ENCODE measurements around the gene PREX1.
A peak's percentile ranks its signal among the peaks of the same experiment; 100 is the strongest.

The PREX1 gene

DNA sequence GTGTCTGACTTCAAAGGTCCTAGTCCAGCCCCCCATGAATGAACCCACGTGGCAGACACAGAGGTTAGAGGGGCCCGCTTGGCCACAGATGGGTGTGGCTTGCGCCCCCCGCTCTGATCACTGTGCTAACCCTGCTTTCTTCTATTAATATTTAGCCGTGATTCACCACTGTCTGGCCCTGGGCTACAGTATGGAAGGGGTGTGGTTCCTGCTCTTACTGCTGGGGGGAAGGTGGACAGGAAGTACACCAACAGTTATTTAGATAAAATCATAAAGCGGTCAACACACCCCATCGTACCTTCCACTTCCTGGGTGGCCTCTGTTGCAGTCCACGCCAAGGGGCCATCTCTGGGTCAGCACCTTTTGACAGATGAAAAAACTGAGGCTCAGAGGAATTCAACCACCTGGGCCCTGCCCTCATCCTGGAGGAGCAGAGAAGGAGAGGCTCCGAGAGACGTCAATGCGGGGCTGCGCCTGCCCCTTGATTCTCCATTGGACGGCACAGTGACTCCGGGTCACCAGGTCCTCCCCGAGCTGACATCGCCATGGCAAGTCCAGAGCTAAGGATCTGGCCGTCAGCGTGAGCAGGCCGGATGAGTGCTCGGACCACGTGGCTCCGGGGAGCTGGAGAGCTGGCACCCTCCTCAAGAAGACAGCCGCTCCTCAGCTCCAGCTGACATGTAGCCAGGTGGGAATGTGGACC, 206.3 kb downstream of the PREX1 start:
- DNase-seq = peak; percentile 28
- H3K27ac ChIP-seq = no peak overlapping the region
- H3K36me3 ChIP-seq (replicated peaks) = peaks cover 4% of the 10 kb centered on the region
- in situ Hi-C loops (cut with HindIII; ENCODE audit: low pct_ligation_motif_present, low sequenced_read_pairs) = loop anchor here (25.0 kb wide), 1 partner anchor 934 kb away; no protein-coding TSS in a partner anchor
- H3K4me3 ChIP-seq (ENCODE audit: low read depth, low read length) = no peak overlapping the region
- TF ChIP-seq CTCF (IDR thresholded peaks at IDR 0.05; ENCODE audit: low read depth, low read length, missing control alignments) = no peak
- no peaks in the 10 kb centered on the region for H3K27me3 ChIP-seq (replicated peaks)

- DNase-seq = peak; percentile 72
- TF ChIP-seq CTCF (IDR thresholded peaks at IDR 0.05; ENCODE audit: low read depth, low read length, missing control alignments) = peak; percentile 97
- H3K4me3 ChIP-seq (ENCODE audit: low read depth, low read length) = peak overlapping the region; percentile 34
- in situ Hi-C loops (cut with HindIII; ENCODE audit: low pct_ligation_motif_present, low sequenced_read_pairs) = loop anchor here (25.0 kb wide), 1 partner anchor 933 kb away; no protein-coding TSS in a partner anchor
- H3K36me3 ChIP-seq (replicated peaks) = no peaks in the 10 kb centered on the region
- no peak overlapping the region for H3K27ac ChIP-seq
- no peaks in the 10 kb centered on the region for H3K27me3 ChIP-seq (replicated peaks)
Measured at GRCh38 chr20:48620507-48621375, 207.1 kb downstream of the PREX1 start.

DNA sequence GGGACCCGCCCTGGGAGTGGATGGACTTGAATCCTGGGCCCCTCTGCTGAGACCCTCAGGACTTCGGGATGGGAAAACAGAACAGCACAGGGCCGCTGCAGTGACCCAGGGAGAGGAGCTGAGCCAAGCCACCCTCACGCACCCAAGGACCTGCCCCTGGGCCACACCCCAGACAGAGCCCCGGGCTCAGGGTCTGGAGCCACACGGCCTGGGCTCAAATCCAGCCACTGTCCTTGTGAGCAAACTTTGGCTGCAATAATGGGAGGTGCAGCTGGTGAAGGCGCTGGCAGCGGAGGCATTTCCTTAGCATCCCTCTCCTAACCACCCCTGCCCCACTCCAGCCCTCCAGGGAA, 207.7 kb downstream of the PREX1 start:
- in situ Hi-C loops (cut with HindIII; ENCODE audit: low pct_ligation_motif_present, low sequenced_read_pairs) = loop anchor here (25.0 kb wide), 1 partner anchor 933 kb away; no protein-coding TSS in a partner anchor
- H3K27me3 ChIP-seq (replicated peaks) = no peaks in the 10 kb centered on the region
- no peak overlapping the region for H3K27ac ChIP-seq
- H3K36me3 ChIP-seq (replicated peaks) = no peaks in the 10 kb centered on the region
- no peak for DNase-seq
- no peak for TF ChIP-seq CTCF (IDR thresholded peaks at IDR 0.05; ENCODE audit: low read depth, low read length, missing control alignments)
- no peak overlapping the region for H3K4me3 ChIP-seq (ENCODE audit: low read depth, low read length)

DNA sequence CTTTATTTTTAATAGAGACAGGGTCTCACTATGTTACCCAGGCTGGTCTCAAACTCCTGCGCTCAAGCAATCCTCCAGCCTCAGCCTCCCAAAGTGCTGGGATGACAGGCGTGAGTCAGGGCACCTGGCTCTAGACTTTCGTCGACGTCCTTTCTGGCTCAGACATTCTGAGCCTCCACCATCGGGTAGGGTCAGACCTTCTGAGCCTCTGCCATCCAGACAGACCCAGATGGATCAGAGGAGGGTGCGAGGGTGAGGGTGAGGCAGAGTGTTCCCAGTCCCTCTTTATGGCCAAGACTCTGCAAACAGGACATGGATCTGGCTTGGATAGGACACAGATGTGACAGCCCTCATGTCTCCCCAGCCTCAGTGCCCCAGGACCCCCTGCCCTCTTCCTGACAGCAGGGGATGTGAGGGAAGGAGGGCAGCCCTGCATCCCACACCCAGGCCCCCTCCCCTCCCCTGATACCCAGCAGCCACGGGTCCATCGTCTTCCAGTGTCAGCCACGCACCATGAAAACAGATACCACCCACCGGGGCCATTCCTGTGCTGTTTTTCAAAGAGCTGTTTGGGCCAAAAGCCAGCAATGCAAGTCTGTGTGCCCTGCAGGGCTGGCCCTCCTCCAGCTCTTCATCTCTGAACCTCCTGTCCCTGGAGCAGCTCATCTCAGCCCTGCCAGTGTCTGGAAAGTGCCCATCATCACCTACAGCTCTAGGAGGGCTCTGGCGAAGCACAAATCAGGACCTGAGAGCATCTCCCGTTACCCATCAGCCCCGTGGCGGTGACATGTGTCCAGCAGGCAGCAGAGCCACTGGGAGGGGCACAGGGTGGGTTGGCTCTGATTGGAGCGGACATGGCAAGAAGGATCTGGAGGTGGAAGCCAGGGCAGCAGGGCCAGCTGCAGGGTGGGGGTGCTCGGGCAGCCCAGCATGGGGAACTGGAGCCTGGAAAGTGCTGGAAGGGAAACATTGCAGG, 208.4 kb downstream of the PREX1 start:
- H3K27ac ChIP-seq = no peak overlapping the region
- no peaks in the 10 kb centered on the region for H3K27me3 ChIP-seq (replicated peaks)
- no peak for TF ChIP-seq CTCF (IDR thresholded peaks at IDR 0.05; ENCODE audit: low read depth, low read length, missing control alignments)
- H3K36me3 ChIP-seq (replicated peaks) = no peaks in the 10 kb centered on the region
- H3K4me3 ChIP-seq (ENCODE audit: low read depth, low read length) = no peak overlapping the region
- DNase-seq = no peak
- in situ Hi-C loops (cut with HindIII; ENCODE audit: low pct_ligation_motif_present, low sequenced_read_pairs) = loop anchor here (25.0 kb wide), 1 partner anchor 932 kb away; no protein-coding TSS in a partner anchor

DNA sequence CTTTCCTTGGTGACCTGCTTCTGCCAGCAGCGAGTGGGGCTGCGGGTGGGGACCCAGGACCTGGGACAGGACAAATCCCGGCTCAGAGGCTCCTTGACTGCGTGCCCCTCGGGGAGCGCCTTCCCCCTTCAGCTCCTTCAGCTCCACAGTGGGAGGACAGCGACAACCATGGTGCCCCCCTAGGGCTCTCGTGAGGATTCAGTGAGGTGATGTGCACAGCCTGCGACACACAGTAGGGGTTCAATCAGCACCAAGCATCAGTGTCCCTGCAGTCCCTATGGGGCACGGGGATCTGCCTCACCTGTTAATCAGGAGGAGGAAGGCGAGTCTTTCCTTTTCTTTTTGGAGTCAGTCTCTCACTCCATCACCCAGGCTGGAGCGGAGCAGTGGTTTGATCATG, 209.2 kb downstream of the PREX1 start:
- Histone ChIP-seq H3K27ac (no peak overlapping the region), H3K36me3 (replicated peaks) (no peaks in the 10 kb centered on the region), H3K27me3 (replicated peaks) (peaks cover 2% of the 10 kb centered on the region), H3K4me3 (ENCODE audit: low read depth, low read length) (no peak overlapping the region)
- no peak for DNase-seq
- no peak for TF ChIP-seq CTCF (IDR thresholded peaks at IDR 0.05; ENCODE audit: low read depth, low read length, missing control alignments)
- in situ Hi-C loops (cut with HindIII; ENCODE audit: low pct_ligation_motif_present, low sequenced_read_pairs) = loop anchor here (25.0 kb wide), 1 partner anchor 931 kb away; no protein-coding TSS in a partner anchor
